Activated B cell treated with CpG ODN at 0.5 μM for 24 hours (primary cell): ENCODE measurements around the gene HSPB3. TPM values are rescaled to one million over a fixed set of nuclear protein-coding genes. Genes with fewer than 3 reads are reported as not detected.

ENCODE experiments used
- ATAC-seq: fragments of 200-7000 bp; cut with Tn5 transposase; one replicate; pipeline ENCODE4 v1.10.0; 2021; ENCODE audit warnings: low read depth, mild to moderate bottlenecking, moderate library complexity
- CTCF ChIA-PET: fragments of 350-600 bp; sonication (Branson Sonifier 250); formaldehyde crosslinking; loops from one replicate; lab custom pipeline; 2021; ENCODE audit warnings: antibody characterized with exemption; lab: Charles Lee
- POLR2A ChIA-PET: fragments of 350-600 bp; sonication (Branson Sonifier 250); formaldehyde crosslinking; loops from one replicate; lab custom pipeline; 2021; ENCODE audit warnings: antibody characterized with exemption; lab: Charles Lee
- DNase-seq: peaks from one replicate; pipeline ENCODE4 v3.0.0; 2022
- H3K27ac Mint-ChIP-seq: one replicate; pipeline ENCODE4 v1.8.0; 2020; ENCODE audit warnings: mixed read lengths
- H3K27me3 Mint-ChIP-seq: one replicate; pipeline ENCODE4 v1.8.0; 2021; ENCODE audit warnings: mixed read lengths
- H3K36me3 Mint-ChIP-seq: one replicate; pipeline ENCODE4 v1.8.0; 2021; ENCODE audit warnings: low read depth, mixed read lengths
- H3K4me1 Mint-ChIP-seq: one replicate; pipeline ENCODE4 v1.8.0; 2021; ENCODE audit warnings: mixed read lengths
- H3K4me3 Mint-ChIP-seq: one replicate; pipeline ENCODE4 v1.8.0; 2020; ENCODE audit warnings: mild to moderate bottlenecking, mixed read lengths
- H3K9me3 Mint-ChIP-seq: one replicate; pipeline ENCODE4 v1.8.0; 2020; ENCODE audit warnings: mixed read lengths
- CTCF ChIP-seq: fragments of 200-600 bp; IDR thresholded peaks from one replicate; pipeline ENCODE4 v1.8.0; 2022; ENCODE audit warnings: antibody characterized with exemption, mild to moderate bottlenecking
- intact Hi-C: fragments of 100-400 bp; cut with micrococcal nuclease; formaldehyde crosslinking; loops from one replicate; pipeline ENCODE4 v1.15.1; 2024
- total RNA-seq: library from RNA; stranded (reverse); gene quantifications from 2 replicates; pipeline ENCODE4 v1.2.3, GENCODE V29; 2022

The HSPB3 gene
- total RNA-seq, 1 donor from 2014 or later, result not detected

DNA sequence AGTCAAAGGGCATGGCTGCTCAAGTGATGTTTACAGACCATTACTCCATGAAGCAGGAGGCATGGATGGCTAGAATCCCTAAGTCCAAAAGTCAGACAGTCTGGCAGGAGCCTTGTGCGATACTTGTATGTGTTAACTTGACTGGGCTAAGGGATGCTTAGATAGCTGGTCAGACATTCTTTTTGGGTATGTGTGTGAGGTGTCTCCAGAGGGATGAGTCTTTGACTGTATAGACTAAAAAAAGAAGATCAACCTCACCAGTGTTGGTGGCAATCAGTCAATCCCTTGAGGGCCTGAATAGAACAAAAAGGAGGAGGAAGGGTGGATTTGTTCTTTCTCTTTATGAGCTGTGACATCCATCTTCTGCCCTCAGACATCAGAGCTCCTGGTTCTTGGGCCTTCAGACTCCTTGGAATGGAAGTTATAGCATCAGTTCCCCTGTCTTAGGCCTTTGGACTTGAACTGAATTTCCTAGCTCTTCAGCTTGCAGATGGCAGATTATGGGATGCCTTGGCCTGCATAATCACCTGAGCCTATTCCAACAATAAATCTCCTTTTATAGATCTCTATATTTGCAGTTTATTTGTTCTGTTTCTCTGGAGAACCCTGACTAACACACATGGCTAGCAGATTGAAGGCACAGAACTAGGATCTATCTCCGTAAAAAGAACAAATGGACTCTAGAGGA lies 9.7 kb upstream of the HSPB3 start:
- H3K4me1 Mint-ChIP-seq, result peaks cover 5% of the 10 kb centered on the region
- POLR2A ChIA-PET, result no interaction called here

DNA sequence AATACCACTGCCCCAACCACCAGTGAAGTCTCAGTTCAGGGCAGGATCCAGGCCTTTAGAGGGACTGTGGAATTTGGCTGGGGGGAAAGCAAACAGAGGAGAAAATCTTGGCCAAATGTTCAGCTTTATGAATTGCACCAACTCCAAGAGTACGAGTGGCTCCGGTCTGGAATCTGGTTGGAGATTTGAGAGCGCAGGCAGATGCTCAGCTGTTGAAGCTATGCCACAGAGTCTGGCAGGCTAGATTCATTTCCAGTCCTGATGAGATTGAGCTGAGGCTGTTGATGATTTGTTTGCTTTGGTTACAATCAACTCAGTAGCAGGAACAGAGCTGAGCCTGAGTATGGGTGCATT lies 9.1 kb upstream of the HSPB3 start:
- POLR2A ChIA-PET, result no interaction called here
- Mint-ChIP-seq H3K9me3 (no peaks in the 10 kb centered on the region), H3K4me1 (no peaks in the 10 kb centered on the region), H3K36me3 (no peaks in the 10 kb centered on the region), H3K27me3 (no peaks in the 10 kb centered on the region), H3K4me3 (no peak overlapping the region), H3K27ac (no peak overlapping the region)
- intact Hi-C loops, result no loop called here
- CTCF ChIA-PET, result interaction anchor here (1.6 kb wide), 1 partner anchor 43 kb away, joined by 5 read pairs; no protein-coding TSS in a partner anchor
- no peak for TF ChIP-seq CTCF
- ATAC-seq (no peak), DNase-seq (no peak)

More for the DNA sequence above, 9.7 kb upstream of the HSPB3 start:
- Mint-ChIP-seq H3K9me3 (no peaks in the 10 kb centered on the region), H3K27me3 (no peaks in the 10 kb centered on the region), H3K27ac (no peak overlapping the region), H3K4me3 (no peak overlapping the region), H3K36me3 (no peaks in the 10 kb centered on the region)
- TF ChIP-seq CTCF, result no peak
- CTCF ChIA-PET, result interaction anchor here (1.6 kb wide), 1 partner anchor 43 kb away, joined by 5 read pairs; no protein-coding TSS in a partner anchor
- intact Hi-C loops, result no loop called here
- ATAC-seq (no peak), DNase-seq (no peak)

DNA sequence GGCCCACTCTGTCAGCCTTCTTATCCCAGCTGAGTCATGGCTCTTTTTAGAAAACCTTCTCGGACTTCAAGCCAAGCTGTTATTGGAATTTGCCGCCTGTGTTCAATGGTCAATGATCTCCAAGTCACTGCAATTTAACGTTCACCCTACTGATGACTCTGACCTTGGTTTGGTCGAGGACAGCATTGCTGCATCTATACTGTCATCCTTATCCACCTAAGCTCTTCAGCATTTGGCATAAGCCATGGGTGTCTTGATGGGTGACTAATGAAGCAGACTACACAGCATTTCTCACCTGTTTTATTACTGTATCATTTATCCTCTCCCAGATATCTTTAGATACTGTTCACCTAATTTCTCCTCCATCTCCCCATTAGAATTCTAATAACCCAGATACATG lies 5.6 kb upstream of the HSPB3 start:
- no peak overlapping the region for H3K4me3 Mint-ChIP-seq
- no peaks in the 10 kb centered on the region for H3K9me3 Mint-ChIP-seq
- H3K27ac Mint-ChIP-seq, result no peak overlapping the region
- CTCF ChIA-PET, result no interaction called here
- POLR2A ChIA-PET, result no interaction called here
- no peak for TF ChIP-seq CTCF
- H3K4me1 Mint-ChIP-seq, result no peaks in the 10 kb centered on the region
- no peaks in the 10 kb centered on the region for H3K36me3 Mint-ChIP-seq
- ATAC-seq (no peak), DNase-seq (no peak)
- H3K27me3 Mint-ChIP-seq, result peaks cover 3% of the 10 kb centered on the region
- intact Hi-C loops, result no loop called here

GRCh38 chr5:54450542-54450941 lies 5.0 kb upstream of the HSPB3 start:
- DNase-seq (no peak), ATAC-seq (no peak)
- no peak for TF ChIP-seq CTCF
- intact Hi-C loops, result no loop called here
- Mint-ChIP-seq H3K36me3 (no peaks in the 10 kb centered on the region), H3K4me3 (no peak overlapping the region), H3K27me3 (peaks cover 6% of the 10 kb centered on the region), H3K27ac (no peak overlapping the region), H3K4me1 (no peaks in the 10 kb centered on the region), H3K9me3 (no peaks in the 10 kb centered on the region)
- ChIA-PET POLR2A (no interaction called here), CTCF (no interaction called here)

DNA sequence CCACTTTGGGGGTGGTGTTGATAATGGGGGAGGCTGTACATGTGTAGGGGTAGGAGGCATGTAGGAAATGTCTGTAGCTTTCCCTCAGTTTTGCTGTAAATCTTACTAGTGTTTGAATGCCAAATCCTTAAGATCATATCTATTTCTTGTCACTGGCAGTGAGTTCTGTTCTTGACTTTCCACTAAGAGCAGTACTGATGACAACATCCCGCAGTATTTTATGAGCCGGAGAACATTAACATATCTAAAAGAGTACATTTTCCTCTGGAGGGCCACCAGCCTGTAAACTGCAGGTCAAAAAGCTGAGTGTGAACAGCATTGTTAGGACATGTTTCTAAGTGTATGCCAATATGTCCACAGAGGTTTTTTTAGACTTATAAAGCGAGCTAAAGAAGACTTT lies 2.5 kb upstream of the HSPB3 start:
- Mint-ChIP-seq H3K27me3 (peaks cover 15% of the 10 kb centered on the region), H3K4me3 (no peak overlapping the region), H3K9me3 (no peaks in the 10 kb centered on the region), H3K27ac (no peak overlapping the region), H3K36me3 (no peaks in the 10 kb centered on the region), H3K4me1 (no peaks in the 10 kb centered on the region)
- no peak for TF ChIP-seq CTCF
- ATAC-seq, result no peak
- CTCF ChIA-PET, result no interaction called here
- DNase-seq, result no peak
- intact Hi-C loops, result no loop called here
- POLR2A ChIA-PET, result no interaction called here
